Nephron progenitor cell (in vitro differentiated cells): ENCODE measurements around the gene FAM171A2.
"Not testable (repeated sequence)": the region's sequence is repeated elsewhere in the genome, so short reads cannot be mapped to it uniquely, and the experiment has no call there.

Experiments
- DNase-seq: peaks from one replicate; pipeline ENCODE4 v3.0.0; 2021
- H3K27ac Mint-ChIP-seq: 2 replicates; pipeline ENCODE4 v1.8.0; 2021; ENCODE audit warnings: mild to moderate bottlenecking, moderate library complexity, mixed read lengths
- H3K27me3 Mint-ChIP-seq: 2 replicates; pipeline ENCODE4 v1.8.0; 2021; ENCODE audit warnings: mild to moderate bottlenecking, low read depth, mixed read lengths; ENCODE audit not compliant: poor library complexity
- H3K36me3 Mint-ChIP-seq: 2 replicates; pipeline ENCODE4 v1.8.0; 2021; ENCODE audit warnings: low read depth, mixed read lengths
- H3K4me1 Mint-ChIP-seq: 2 replicates; pipeline ENCODE4 v1.8.0; 2021; ENCODE audit warnings: mixed read lengths
- H3K4me3 Mint-ChIP-seq: 2 replicates; pipeline ENCODE4 v1.8.0; 2021; ENCODE audit warnings: mild to moderate bottlenecking, moderate library complexity, mixed read lengths
- H3K9me3 Mint-ChIP-seq: 2 replicates; pipeline ENCODE4 v1.8.0; 2021; ENCODE audit warnings: mild to moderate bottlenecking, moderate library complexity, mixed read lengths
- TF ChIP-seq, protein P1 (sequence below): fragments of 200-600 bp; sonication (generic); IDR thresholded peaks from 2 replicates; pipeline ENCODE4 v1.5.0; 2021; ENCODE audit warnings: antibody characterized with exemption

The FAM171A2 gene

DNA sequence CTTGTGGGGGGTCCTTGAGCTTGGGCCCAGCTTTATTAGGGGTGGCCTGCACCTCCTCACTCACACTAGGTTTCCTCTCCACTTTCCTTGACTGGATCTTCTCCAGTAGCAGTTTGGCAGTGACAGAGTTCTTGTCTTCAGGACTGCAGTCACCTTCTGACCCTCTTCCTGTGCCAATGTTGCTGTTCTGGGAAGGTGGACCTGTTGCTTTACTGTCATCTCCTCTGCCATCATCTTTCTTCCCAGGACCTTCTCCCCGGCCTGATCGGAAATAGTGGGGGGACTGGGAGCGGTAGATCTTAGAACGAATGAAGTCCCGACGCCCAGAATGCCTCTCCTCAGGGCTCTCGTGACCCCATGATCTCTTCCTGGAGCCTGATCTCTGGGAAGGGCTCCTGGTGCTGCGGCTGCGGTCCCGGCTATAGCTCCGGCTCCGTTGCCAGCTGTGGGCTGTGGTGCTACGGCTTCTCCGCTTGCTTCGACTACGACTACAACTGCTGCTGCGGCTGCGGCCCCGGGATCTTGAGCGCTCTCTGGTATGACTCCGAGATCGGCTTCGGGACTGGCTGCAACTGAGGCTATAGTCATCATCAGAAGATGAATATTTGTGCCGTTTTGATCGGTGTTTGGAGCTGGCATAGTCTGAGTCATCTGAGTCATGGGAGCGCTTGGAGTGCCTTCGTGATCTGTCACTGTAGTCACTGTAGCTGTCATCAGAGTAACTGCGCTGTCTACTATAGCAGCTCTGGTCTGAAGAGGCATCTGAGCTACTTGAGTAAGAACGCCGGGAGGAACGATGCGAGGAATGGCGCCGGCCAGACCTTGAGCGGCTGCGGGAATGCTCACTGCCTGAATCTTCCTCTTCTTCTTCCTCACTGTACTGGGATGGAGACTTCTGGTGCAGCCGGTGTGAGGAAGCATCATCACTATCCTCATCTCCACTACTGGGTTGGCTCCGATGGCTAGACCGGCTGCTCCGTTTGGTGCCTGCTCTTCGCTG is 35.3 kb upstream of the FAM171A2 start:
- Mint-ChIP-seq H3K4me3 (no peak overlapping the region), H3K4me1 (no peaks in the 10 kb centered on the region), H3K36me3 (peaks cover 60% of the 10 kb centered on the region), H3K9me3 (no peaks in the 10 kb centered on the region), H3K27ac (no peak overlapping the region), H3K27me3 (no peaks in the 10 kb centered on the region)
- TF ChIP-seq, protein P1, sequence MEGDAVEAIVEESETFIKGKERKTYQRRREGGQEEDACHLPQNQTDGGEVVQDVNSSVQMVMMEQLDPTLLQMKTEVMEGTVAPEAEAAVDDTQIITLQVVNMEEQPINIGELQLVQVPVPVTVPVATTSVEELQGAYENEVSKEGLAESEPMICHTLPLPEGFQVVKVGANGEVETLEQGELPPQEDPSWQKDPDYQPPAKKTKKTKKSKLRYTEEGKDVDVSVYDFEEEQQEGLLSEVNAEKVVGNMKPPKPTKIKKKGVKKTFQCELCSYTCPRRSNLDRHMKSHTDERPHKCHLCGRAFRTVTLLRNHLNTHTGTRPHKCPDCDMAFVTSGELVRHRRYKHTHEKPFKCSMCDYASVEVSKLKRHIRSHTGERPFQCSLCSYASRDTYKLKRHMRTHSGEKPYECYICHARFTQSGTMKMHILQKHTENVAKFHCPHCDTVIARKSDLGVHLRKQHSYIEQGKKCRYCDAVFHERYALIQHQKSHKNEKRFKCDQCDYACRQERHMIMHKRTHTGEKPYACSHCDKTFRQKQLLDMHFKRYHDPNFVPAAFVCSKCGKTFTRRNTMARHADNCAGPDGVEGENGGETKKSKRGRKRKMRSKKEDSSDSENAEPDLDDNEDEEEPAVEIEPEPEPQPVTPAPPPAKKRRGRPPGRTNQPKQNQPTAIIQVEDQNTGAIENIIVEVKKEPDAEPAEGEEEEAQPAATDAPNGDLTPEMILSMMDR, result no peak
- no peak for DNase-seq

DNA sequence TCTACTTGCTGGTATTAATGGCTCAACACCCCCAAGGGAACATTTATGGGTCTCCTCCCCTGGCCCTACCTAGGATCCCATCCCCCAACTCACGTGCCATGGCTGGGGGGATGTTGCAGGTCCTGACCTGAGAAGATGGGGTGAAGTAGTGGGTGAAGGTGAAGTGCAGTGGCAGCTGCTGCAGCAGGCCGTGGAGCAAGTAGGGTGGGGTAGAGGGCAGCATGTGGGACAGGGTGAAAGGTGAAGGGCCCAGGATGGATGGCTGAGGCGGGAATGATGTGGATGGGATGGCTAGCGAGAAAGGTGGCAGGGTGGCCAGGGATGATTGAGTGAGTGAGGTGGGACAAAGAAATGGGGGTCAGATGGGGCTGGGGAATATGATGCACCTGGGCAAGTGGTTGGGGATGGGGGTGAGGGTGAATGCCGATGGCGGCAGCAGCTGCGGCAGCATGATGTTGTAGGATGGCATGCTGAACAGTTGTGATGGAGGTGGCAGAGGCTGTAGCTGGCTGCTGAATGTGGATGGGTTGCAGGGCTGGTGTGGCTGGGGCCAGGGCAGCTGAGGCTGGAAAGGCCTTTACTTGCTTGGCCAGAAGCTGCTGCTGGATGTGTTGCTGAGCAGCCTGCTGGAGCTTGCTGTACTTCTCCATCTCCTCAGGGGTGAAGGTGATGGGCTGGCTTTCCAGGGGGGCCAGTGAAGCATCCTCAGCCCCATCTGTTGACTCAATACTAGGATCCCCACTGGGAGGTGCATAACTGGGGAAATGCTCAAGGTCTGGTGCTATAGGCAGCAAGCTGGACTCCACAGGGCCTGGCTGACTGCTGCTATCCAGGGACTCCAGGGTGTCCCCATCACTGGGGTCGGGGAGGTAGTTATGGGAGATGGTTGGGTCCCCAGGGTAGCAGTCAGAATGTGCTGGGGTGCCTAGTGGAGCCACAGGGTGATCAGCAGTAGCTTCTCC is 34.1 kb upstream of the FAM171A2 start:
- TF ChIP-seq, protein P1, result no peak
- no peaks in the 10 kb centered on the region for H3K4me1 Mint-ChIP-seq
- no peak overlapping the region for H3K4me3 Mint-ChIP-seq
- peaks cover 53% of the 10 kb centered on the region for H3K36me3 Mint-ChIP-seq
- H3K27me3 Mint-ChIP-seq, result no peaks in the 10 kb centered on the region
- no peaks in the 10 kb centered on the region for H3K9me3 Mint-ChIP-seq
- H3K27ac Mint-ChIP-seq, result no peak overlapping the region
- no peak for DNase-seq

DNA sequence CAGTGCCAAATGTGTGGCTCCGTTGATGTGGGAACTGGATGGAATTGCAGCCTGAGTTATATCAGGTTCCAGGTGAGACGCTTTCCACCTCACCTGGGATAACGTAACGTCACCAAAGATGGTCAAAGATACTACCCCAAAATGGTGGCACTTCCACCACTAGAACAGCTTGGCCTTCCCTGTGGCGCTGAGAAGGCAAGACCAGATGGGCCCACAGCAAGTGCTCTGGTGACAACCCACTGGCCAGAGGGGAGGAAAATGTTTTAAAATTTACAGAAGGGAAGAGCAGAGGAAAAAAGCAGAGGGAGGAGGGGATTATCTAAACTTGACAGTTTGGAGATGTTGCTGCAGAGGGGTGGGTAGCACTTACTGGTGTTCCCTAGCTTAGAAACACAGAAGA is 33.3 kb upstream of the FAM171A2 start:
- Mint-ChIP-seq H3K4me3 (no peak overlapping the region), H3K9me3 (no peaks in the 10 kb centered on the region), H3K36me3 (peaks cover 46% of the 10 kb centered on the region), H3K27ac (no peak overlapping the region), H3K27me3 (no peaks in the 10 kb centered on the region), H3K4me1 (no peaks in the 10 kb centered on the region)
- no peak for DNase-seq
- TF ChIP-seq, protein P1, result no peak

DNA sequence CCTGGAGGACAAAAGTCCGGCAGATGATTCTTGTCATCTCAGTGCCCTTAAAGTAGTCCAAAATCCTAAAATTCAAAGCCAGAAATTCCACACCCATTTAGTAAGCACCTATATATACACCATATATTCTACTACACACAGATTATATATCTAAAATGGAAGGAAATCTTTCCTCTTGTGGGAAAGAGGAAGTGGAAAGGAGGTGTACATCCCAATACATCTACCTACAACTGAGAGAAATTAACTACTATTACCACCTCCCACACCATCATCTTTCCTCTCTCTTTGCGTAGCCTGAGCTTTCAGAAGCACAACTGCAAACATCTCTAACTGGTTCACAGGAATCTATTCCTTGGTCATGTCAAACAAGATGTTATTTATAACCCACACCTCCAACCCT is 31.2 kb upstream of the FAM171A2 start:
- Mint-ChIP-seq H3K4me3 (no peak overlapping the region), H3K4me1 (peaks cover 9% of the 10 kb centered on the region), H3K27ac (peak overlapping the region; percentile 29), H3K9me3 (no peaks in the 10 kb centered on the region), H3K36me3 (peaks cover 34% of the 10 kb centered on the region), H3K27me3 (no peaks in the 10 kb centered on the region)
- no peak for DNase-seq
- TF ChIP-seq, protein P1, result no peak

DNA sequence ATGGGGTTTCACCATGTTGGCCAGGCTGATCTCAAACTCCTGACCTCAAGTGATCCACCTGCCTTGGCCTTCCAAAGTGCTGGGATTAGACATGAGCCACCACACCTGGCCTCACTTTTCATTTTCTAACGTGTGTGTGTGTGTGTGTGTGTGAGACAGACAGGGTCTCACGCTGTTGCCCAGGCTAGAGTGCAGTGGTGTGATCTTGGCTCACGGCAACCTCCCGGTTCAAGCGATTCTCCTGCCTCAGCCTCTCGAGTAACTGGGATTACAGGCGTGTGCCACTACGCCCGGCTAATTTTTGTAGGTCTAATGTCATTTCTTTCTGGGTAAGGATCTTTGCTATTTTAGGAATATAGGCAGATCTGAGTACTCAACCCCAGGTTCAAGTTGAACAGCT is 30.5 kb upstream of the FAM171A2 start:
- H3K36me3 Mint-ChIP-seq, result peaks cover 27% of the 10 kb centered on the region
- not testable (repeated sequence) for H3K9me3 Mint-ChIP-seq, H3K4me3 Mint-ChIP-seq, H3K27me3 Mint-ChIP-seq, H3K27ac Mint-ChIP-seq, DNase-seq
- peaks cover 14% of the 10 kb centered on the region for H3K4me1 Mint-ChIP-seq
